Inflammatory macrophage (primary cell): ENCODE data around the gene KLHL24.
"Not testable (repeated sequence)": the region's sequence is repeated elsewhere in the genome, so short reads cannot be mapped to it uniquely, and the experiment has no call there.

ENCODE experiments used
- DNase-seq, 2 donors: peaks; one replicate each; pipeline ENCODE4 v3.0.0-alpha.2; 2020 to 2022
- total RNA-seq, 18 experiments: gene quantifications; one replicate each; lab custom pipeline; 2026; ENCODE audit warnings: mixed read lengths in 6 of 18, inconsistent platforms in 2 of 18; lab: John Stamatoyannopoulos, UW

The KLHL24 gene, protein sequence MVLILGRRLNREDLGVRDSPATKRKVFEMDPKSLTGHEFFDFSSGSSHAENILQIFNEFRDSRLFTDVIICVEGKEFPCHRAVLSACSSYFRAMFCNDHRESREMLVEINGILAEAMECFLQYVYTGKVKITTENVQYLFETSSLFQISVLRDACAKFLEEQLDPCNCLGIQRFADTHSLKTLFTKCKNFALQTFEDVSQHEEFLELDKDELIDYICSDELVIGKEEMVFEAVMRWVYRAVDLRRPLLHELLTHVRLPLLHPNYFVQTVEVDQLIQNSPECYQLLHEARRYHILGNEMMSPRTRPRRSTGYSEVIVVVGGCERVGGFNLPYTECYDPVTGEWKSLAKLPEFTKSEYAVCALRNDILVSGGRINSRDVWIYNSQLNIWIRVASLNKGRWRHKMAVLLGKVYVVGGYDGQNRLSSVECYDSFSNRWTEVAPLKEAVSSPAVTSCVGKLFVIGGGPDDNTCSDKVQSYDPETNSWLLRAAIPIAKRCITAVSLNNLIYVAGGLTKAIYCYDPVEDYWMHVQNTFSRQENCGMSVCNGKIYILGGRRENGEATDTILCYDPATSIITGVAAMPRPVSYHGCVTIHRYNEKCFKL
- total RNA-seq = 9.1 to 107 (median 48.0) reads per million in 18 experiments

DNA sequence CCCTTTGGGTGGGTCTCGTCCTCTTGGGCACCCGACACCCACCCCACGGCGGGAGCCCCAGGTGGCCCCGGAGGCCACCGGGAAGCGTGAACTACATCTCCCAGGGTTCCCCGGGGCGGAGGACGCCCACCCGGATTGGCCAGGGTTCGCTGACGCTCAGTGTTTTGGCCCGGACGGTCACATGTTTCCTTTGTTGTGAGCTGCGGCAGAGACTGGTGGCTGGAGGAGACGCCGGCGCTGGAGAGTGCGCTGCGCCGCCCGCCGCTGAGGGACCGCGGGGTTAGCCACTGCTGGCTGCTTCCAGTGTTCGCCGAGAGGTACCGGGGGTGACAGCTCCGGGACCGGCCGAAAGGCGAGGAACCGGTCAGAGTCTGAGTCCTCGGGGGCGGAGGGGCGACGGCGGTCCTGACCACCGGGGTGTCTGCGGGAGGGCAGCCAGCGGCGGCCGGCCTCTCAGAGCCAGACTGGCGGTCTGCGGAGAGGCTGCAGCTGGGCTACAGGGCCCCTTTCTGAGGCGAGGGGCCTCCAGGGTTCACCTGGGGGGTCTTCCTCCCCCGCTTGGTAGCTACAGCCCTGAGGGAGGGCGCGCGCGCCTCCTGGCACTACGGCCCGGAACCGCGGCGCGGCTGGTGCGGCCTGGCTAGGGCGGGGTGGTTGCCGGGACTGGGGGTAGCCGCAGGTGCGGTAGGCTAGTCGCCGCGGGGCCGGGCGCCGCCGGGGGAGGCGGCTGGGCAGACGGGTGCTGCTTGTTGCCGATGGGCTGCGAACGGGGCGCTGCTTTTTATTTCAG, at the start of gene KLHL24:
Gene KLHL24 (plus strand): TSS at position 193 of the 790 bp plus-strand sequence. CDS start 14,734 bp downstream, outside the sequence.
- peak; percentile 92 to 95 for DNase-seq

DNA sequence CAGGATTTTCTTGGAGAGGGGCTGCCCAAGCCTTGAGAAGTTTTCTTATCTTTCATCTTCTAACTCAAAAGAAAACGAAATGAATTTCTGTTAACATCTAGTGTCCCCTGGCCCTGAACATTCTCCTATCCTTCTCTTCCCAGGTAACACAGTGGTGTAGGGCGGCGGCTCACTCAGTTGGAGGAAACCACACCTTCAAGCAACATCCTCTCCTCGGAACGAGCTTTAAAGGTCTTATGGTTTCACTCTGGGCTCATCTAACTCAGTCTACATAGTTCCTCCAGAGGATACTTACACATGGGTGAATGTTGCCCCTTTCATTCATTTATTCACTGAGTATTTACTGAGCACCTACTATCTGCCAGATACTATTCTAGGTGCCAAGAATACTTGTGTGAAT, 48.9 kb upstream of the KLHL24 start:
- DNase-seq = no peak

DNA sequence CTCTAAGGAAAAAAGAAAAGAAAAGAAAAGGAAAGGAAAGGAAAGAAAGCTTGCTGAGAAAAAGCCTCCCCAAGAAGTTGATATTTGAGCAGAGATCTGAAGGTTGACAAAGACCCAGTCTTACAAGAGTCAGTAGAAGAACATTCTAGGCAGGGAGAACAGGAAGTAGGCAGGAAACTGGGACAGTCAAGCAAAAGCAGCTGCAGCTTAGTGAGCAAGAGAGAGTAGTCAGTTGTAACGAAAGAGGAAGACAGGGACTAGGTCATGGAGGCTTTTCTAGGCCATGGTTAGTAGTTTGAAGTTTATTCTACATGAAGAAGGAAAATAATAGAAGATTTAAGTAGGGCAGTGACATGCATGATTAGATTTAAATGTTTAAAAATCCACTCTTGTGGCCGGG, 48.1 kb upstream of the KLHL24 start:
- DNase-seq = peak; percentile 71 to 74

GRCh38 chr3:183590442-183590841, 45.0 kb upstream of the KLHL24 start:
- DNase-seq = no peak

DNA sequence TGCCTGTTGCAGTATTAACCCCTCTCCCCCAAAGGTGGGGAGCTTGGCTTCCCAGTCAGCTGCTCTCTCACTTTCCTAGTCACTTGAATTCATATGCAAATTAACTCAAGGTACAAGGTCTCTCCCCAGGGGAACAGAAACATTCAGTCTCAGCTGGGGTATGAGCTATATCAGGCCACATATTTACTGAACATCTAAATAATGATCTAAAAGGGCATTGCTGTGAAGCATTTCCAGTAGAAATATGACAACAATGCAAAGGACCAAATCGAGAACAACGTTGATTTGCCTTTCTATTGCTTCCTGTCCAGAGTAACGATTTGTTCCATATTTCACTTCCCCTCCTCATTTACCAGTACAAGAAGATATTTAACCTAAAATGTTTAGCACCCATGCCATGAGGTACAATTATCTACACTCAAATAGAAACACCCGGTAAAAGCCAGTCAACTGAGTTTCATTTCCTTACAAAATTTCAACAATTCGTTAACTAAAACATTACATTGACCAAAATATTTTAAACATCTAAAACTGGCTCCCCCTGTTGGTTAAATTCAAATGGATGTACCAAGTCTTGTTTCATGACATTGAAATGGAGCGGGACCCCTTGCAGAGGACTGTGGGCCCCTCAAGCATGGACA, 43.4 kb upstream of the KLHL24 start:
- peak; percentile 6 to 41 for DNase-seq

- peak; percentile 21 to 59 for DNase-seq
Measured at GRCh38 chr3:183592821-183593220, 42.6 kb upstream of the KLHL24 start.

GRCh38 chr3:183594636-183595035, 40.8 kb upstream of the KLHL24 start:
- DNase-seq = no peak

DNA sequence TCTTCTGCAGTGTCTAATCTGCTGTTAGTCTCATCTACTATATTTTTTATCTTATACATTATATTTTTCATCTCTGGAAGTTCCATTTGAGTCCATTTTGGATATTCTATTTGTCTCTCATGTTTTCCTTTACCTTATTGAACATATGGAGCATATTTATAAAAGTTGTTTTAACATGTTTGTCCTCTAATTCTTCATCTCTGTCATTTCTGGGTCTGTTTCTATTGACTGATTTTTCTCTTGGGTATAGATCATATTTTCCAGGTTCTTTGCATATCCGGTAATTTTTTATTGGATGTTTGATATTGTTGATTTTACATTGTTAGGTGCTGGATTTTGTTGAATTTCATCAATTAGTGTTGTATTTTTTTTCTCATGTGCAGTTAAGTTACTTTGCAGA, 37.5 kb upstream of the KLHL24 start:
- no peak for DNase-seq

DNA sequence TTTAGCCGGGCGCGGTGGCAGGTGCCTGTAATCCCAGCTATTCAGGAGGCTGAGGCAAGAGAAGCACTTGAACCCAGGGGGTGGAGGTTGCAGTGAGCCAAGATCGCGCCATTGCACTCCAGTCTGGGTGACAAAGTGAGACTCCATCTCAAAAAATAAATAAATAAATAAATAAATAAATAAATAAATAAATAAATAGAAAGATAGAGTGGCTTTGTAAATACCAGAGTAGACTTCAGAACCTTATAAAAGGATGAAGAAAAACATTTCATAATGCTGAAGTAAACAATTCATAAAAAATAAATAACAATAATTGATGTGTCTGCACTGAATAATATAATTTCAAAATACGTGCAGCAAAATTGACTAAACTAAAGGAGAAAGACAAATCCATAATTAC, 24.1 kb upstream of the KLHL24 start:
- DNase-seq = not testable (repeated sequence)

- no peak for DNase-seq
Measured at GRCh38 chr3:183613366-183614285, 21.8 kb upstream of the KLHL24 start.

DNA sequence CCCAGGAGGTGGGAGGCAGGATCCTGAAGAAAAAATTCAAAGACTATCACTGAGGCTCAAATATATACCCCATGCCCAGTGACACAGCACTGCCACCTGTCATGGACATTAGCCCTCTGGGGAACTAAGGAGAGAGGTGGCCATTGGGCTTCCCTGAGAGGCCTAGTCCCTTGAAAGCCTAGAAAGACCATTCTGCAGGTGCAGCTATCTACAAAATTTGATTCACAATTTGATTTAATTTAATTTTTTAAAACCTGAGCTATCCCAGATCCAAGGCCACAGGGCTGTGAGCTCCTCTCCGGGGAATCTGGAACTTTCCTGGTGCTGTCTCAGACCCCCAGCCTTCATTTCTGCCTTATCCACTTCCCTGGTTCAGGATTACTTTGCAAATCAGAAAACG, 16.9 kb upstream of the KLHL24 start:
- no peak for DNase-seq

DNA sequence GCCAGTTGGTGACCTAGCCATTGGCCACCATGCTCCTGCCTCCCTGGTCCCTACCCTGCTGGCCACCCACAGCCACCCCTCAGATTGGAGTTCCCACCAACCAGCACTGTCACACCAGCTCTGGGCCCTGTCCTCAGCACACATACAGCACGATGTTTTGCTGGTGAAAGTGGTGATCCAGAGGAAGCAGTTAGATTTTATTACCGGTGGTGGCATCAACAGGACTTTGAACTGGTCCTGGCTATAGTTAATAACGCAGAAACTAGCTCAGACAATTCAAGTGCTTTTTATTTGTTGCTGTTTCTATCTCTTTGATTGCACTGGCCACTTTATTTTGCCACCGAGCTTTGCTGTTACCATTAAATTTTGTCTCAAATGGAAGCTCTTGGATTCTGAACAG, 16.4 kb upstream of the KLHL24 start:
- no peak for DNase-seq

DNA sequence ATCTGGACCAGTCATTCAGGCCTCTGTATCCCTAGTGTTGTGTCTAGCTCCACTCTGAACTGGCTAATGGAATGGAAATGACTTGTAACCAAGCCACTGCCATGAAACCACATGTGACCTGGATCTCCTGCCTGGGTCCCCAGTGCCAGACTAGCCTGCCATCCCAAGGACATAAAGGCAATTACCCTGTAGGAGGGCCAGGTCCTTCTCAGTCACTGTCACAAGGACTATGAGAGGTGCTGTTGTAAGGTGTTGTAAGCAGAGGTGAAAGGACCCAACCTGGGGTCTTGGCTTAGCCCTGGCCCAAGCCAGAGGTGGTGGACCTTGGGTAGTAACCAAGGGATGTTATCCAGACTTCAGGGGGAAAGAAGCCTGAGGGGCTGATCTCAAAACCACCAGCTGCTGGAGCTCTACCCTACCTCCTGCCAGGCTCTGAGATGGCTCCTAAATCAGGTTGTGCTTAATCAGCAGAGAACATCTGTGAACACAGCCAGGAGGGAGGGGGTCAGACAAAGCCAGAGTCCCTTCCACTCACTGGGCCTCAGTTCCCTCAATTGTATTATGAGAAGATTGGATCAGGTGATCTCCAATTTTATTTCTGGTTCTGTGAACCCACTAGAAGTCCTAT, 15.7 kb upstream of the KLHL24 start:
- no peak for DNase-seq

GRCh38 chr3:183620252-183620628, 15.2 kb upstream of the KLHL24 start:
- no peak for DNase-seq

- DNase-seq = not testable (repeated sequence)
Measured at GRCh38 chr3:183622473-183622872, 12.9 kb upstream of the KLHL24 start.

- DNase-seq = no peak
Measured at GRCh38 chr3:183626877-183627594, 8.4 kb upstream of the KLHL24 start.

- DNase-seq = no peak
Measured at GRCh38 chr3:183629546-183630301, 5.7 kb upstream of the KLHL24 start.

DNA sequence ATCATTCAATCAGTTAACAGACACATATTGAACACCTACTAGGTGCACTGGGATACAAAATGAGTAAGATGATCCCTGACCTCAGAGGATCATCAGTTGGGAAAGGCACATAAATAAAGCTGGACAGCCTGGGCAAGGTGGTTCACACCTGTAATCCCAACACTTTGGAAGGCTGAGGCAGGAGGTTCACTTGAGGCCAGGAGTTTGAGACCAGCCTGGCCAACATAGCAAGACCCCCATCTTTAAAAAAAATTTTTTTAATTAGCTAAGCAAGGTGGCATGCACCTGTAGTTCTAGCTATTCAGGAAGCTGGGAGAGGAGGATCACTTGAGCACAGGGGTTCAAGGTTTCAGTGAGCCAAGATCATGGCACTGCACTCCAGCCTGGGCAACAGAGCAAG, 3.7 kb upstream of the KLHL24 start:
- no peak for DNase-seq

GRCh38 chr3:183632725-183633124, 2.7 kb upstream of the KLHL24 start:
- DNase-seq = not testable (repeated sequence)

GRCh38 chr3:183634707-183635106, 716 bp upstream of the KLHL24 start:
- peak in 1 of 2 donors; percentile 9 for DNase-seq
